Activated CD4-positive, alpha-beta memory T cell treated with anti-CD3 and anti-CD28 coated beads, Interleukin-2, amount 10 ng/mL, durations not matched to agents 7 days and 5 days (primary cell): Measurements from ENCODE around the gene SERPINB12. TPM values are rescaled to one million over a fixed set of nuclear protein-coding genes. Genes with fewer than 3 reads are reported as not detected.

Source experiments
- total RNA-seq, 2 experiments: library from RNA; stranded (reverse); gene quantifications; one replicate each; pipeline ENCODE4 v1.2.3, GENCODE V29; 2021

SERPINB12 gene
- total RNA-seq, 2 experiments from 2014 or later: not detected

Other genes starting within 250 kb of the SERPINB12 start
- gene BCL2, start 222.6 kb upstream of the SERPINB12 start, total RNA-seq: 100 to 1,000 TPM; 102 to 109 TPM
- 10 to 100 TPM; 60.9 to 66.4 TPM for gene KDSR, start 175.2 kb upstream of the SERPINB12 start, total RNA-seq
- gene VPS4B, start 119.9 kb upstream of the SERPINB12 start, total RNA-seq: 10 to 100 TPM; 72.4 to 77.0 TPM
- not detected for gene SERPINB5, start 65.4 kb upstream of the SERPINB12 start, total RNA-seq
- not detected for gene SERPINB13, start 45.0 kb downstream of the SERPINB12 start, total RNA-seq
- not detected for gene SERPINB4, start 101.9 kb downstream of the SERPINB12 start, total RNA-seq
- gene SERPINB3, start 119.5 kb downstream of the SERPINB12 start, total RNA-seq: not detected
- gene SERPINB11, start 160.6 kb downstream of the SERPINB12 start, total RNA-seq: not detected
- gene SERPINB7, start 233.0 kb downstream of the SERPINB12 start, total RNA-seq: not detected